Measurements from ENCODE around the gene ZNF138.
"Not testable (repeated sequence)": the region's sequence is repeated elsewhere in the genome, so short reads cannot be mapped to it uniquely, and the experiment has no call there.

Gene ZNF138

GRCh38 chr7:64838691-64839090, 44.5 kb downstream of the ZNF138 start:
- no peak for DNase-seq (ENCODE audit: low read depth)

GRCh38 chr7:64839910-64840309, 45.7 kb downstream of the ZNF138 start:
- DNase-seq (ENCODE audit: low read depth): no peak

- peak; percentile 1 for DNase-seq (ENCODE audit: low read depth)
These were observed 55.2 kb downstream of the ZNF138 start for GRCh38 chr7:64849250-64849923.

- DNase-seq (ENCODE audit: low read depth): no peak
These were observed 55.8 kb downstream of the ZNF138 start for GRCh38 chr7:64849924-64850499.

- DNase-seq (ENCODE audit: low read depth): no peak
These were observed 59.5 kb downstream of the ZNF138 start for GRCh38 chr7:64853679-64854078.

GRCh38 chr7:64854969-64855368, 60.7 kb downstream of the ZNF138 start:
- no peak for DNase-seq (ENCODE audit: low read depth)

GRCh38 chr7:64863021-64863420, 68.8 kb downstream of the ZNF138 start:
- DNase-seq (ENCODE audit: low read depth): no peak

- not testable (repeated sequence) for DNase-seq (ENCODE audit: low read depth)
These were observed 69.3 kb downstream of the ZNF138 start for GRCh38 chr7:64863530-64863929.

GRCh38 chr7:64863969-64864368, 69.7 kb downstream of the ZNF138 start:
- no peak for DNase-seq (ENCODE audit: low read depth)

- DNase-seq (ENCODE audit: low read depth): no peak
These were observed 73.7 kb downstream of the ZNF138 start for GRCh38 chr7:64867863-64868440.

- no peak for DNase-seq (ENCODE audit: low read depth)
These were observed 74.3 kb downstream of the ZNF138 start for GRCh38 chr7:64868499-64868898.

GRCh38 chr7:64869121-64869725, 75.0 kb downstream of the ZNF138 start:
- DNase-seq (ENCODE audit: low read depth): no peak

GRCh38 chr7:64869912-64870562, 75.8 kb downstream of the ZNF138 start:
- no peak for DNase-seq (ENCODE audit: low read depth)

- no peak for DNase-seq (ENCODE audit: low read depth)
These were observed 76.4 kb downstream of the ZNF138 start for GRCh38 chr7:64870656-64871055.

GRCh38 chr7:64871761-64872160, 77.5 kb downstream of the ZNF138 start:
- no peak for DNase-seq (ENCODE audit: low read depth)

GRCh38 chr7:64872351-64873154, 78.3 kb downstream of the ZNF138 start:
- DNase-seq (ENCODE audit: low read depth): no peak

GRCh38 chr7:64873155-64873500, 78.9 kb downstream of the ZNF138 start:
- no peak for DNase-seq (ENCODE audit: low read depth)

- no peak for DNase-seq (ENCODE audit: low read depth)
These were observed 79.3 kb downstream of the ZNF138 start for GRCh38 chr7:64873517-64873916.

GRCh38 chr7:64874114-64874513, 79.9 kb downstream of the ZNF138 start:
- DNase-seq (ENCODE audit: low read depth): no peak

- no peak for DNase-seq (ENCODE audit: low read depth)
These were observed 80.5 kb downstream of the ZNF138 start for GRCh38 chr7:64874562-64875250.

- DNase-seq (ENCODE audit: low read depth): no peak
These were observed 81.0 kb downstream of the ZNF138 start for GRCh38 chr7:64875258-64875657.
